Esophagus squamous epithelium (tissue), 4 donors: ENCODE measurements around the gene TFEB.

Source experiments
- POLR2A ChIP-seq, 4 donors: fragments of 450-650 bp; IDR thresholded peaks; one replicate each; pipeline ENCODE4 v1.6.1; 2017; ENCODE audit warnings: antibody characterized with exemption in 4 of 4, mild to moderate bottlenecking in 4 of 4, moderate library complexity in 3 of 4
- TF ChIP-seq, protein P1 (sequence below), 6 experiments: fragments of 450-650 bp in 4 of 6; fragments of 200-600 bp in 2 of 6; sonication (generic) in 2 of 6; IDR thresholded peaks; one replicate each; pipeline ENCODE4 v1.5.1; 2016 to 2019; ENCODE audit warnings: antibody characterized with exemption in 6 of 6, mild to moderate bottlenecking in 4 of 6, moderate library complexity in 4 of 6

DNA sequence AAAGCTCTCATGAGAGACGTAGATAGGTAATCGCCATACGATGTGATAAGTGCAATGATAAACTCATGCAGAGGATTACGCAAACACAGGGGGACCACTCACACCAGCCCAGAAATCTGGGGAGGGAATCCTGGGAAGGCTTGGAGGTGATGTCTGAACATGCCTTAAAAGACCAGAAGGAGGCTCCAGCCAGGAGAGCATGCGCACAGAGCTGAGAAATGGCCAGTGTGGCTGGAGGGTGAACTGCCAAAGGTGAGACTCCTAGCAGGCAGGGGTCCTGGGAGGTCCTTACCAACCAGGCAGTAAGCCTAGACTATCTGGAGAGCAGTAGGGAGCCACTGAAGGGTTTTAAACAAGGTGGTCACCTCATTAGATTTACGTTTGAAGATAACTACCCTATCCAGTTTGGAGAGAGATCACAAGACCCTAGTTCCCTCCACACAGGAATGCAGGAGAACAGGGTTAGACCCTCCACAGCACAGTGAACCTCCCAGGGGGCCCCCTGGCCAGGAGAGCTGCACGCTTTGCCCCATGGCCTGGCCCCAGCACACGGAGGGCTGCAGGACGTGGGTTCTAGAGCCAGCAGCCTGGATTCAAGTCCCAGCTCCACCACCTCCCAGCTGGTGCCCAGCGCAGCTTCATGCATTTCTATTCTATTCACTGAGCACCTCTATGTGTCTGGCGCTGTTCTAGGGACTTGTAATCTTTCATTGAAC lies 84.0 kb downstream of the TFEB start:
- TF ChIP-seq, protein P1, sequence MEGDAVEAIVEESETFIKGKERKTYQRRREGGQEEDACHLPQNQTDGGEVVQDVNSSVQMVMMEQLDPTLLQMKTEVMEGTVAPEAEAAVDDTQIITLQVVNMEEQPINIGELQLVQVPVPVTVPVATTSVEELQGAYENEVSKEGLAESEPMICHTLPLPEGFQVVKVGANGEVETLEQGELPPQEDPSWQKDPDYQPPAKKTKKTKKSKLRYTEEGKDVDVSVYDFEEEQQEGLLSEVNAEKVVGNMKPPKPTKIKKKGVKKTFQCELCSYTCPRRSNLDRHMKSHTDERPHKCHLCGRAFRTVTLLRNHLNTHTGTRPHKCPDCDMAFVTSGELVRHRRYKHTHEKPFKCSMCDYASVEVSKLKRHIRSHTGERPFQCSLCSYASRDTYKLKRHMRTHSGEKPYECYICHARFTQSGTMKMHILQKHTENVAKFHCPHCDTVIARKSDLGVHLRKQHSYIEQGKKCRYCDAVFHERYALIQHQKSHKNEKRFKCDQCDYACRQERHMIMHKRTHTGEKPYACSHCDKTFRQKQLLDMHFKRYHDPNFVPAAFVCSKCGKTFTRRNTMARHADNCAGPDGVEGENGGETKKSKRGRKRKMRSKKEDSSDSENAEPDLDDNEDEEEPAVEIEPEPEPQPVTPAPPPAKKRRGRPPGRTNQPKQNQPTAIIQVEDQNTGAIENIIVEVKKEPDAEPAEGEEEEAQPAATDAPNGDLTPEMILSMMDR (IDR thresholded peaks at IDR 0.05): no peak
- TF ChIP-seq POLR2A (IDR thresholded peaks at IDR 0.05): no peak
